HG03469 (cell line): ENCODE results near the gene MARCKSL1.
"Not testable (repeated sequence)": the region's sequence is repeated elsewhere in the genome, so short reads cannot be mapped to it uniquely, and the experiment has no call there.

ENCODE experiments used
- ATAC-seq: cut with Tn5 transposase; IDR thresholded peaks from one replicate; pipeline ENCODE4 v1.9.1; 2021; ENCODE audit warnings: mild to moderate bottlenecking, moderate library complexity, moderate number of reproducible peaks; ENCODE audit not compliant: unreplicated experiment

The MARCKSL1 gene

GRCh38 chr1:32334274-32334861 is 1.7 kb downstream of the MARCKSL1 start:
- no peak for ATAC-seq

GRCh38 chr1:32333251-32333963 is 2.6 kb downstream of the MARCKSL1 start:
- ATAC-seq = no peak

- no peak for ATAC-seq
Measured at GRCh38 chr1:32332290-32333079, 3.5 kb downstream of the MARCKSL1 start.

- ATAC-seq = no peak
Measured at GRCh38 chr1:32331549-32331948, 4.5 kb downstream of the MARCKSL1 start.

- no peak for ATAC-seq
Measured at GRCh38 chr1:32330558-32331151, 5.4 kb downstream of the MARCKSL1 start.

GRCh38 chr1:32329931-32330466 is 6.0 kb downstream of the MARCKSL1 start:
- no peak for ATAC-seq

- no peak for ATAC-seq
Measured at GRCh38 chr1:32327204-32327603, 8.8 kb downstream of the MARCKSL1 start.

GRCh38 chr1:32321712-32322291 is 14.2 kb downstream of the MARCKSL1 start:
- ATAC-seq = no peak

GRCh38 chr1:32318127-32318869 is 17.7 kb downstream of the MARCKSL1 start:
- ATAC-seq = no peak

- ATAC-seq = no peak
Measured at GRCh38 chr1:32316903-32317277, 19.1 kb downstream of the MARCKSL1 start.

- no peak for ATAC-seq
Measured at GRCh38 chr1:32311709-32312393, 24.2 kb downstream of the MARCKSL1 start.

- ATAC-seq = no peak
Measured at GRCh38 chr1:32309960-32310359, 26.1 kb downstream of the MARCKSL1 start.

GRCh38 chr1:32307324-32307723 is 28.7 kb downstream of the MARCKSL1 start:
- ATAC-seq = no peak

- no peak for ATAC-seq
Measured at GRCh38 chr1:32305310-32305709, 30.7 kb downstream of the MARCKSL1 start.

GRCh38 chr1:32303997-32304622 is 31.9 kb downstream of the MARCKSL1 start:
- no peak for ATAC-seq

- no peak for ATAC-seq
Measured at GRCh38 chr1:32303358-32303757, 32.7 kb downstream of the MARCKSL1 start.

- no peak for ATAC-seq
Measured at GRCh38 chr1:32299327-32299726, 36.7 kb downstream of the MARCKSL1 start.

- not testable (repeated sequence) for ATAC-seq
Measured at GRCh38 chr1:32298211-32298610, 37.8 kb downstream of the MARCKSL1 start.
